Measurements from ENCODE around the gene PES1. TPM values are rescaled to one million over a fixed set of nuclear protein-coding genes. Genes with fewer than 3 reads are reported as not detected.

PES1 gene
- total RNA-seq, 4 donors from 2014 or later = 56.3 to 72.0 (median 65.8) TPM

GRCh38 chr22:30606455-30607299 is 15.0 kb upstream of the PES1 start, which contains the start of gene TCN2:
TCN2 (plus strand) TSS chr22:30607174; CDS start chr22:30607332, 158 bp downstream.
- in situ Hi-C loops (cut with MboI; ENCODE audit: low sequenced_read_pairs in 4 of 4) (no loop called here), intact Hi-C loops (cut with DNase I; ENCODE audit: low total_unique reads) (loop anchor here (1.0 to 2.0 kb wide), 2 partner anchors 15 to 28 kb away; partner anchors contain the start of genes PES1 and SLC35E4)
- Histone ChIP-seq H3K36me3 (peaks cover 0 to 5% of the 10 kb centered on the region in 2 donors), H3K9me3 (no peaks in the 10 kb centered on the region), H3K4me1 (peaks cover 28 to 31% of the 10 kb centered on the region in 2 donors), H3K27ac (peak within 1 kb of the TSS; percentile 53 to 87 (median 76)), H3K4me3 (peak within 1 kb of the TSS; percentile 68 to 84 (median 73)), H3K27me3 (no peaks in the 10 kb centered on the region)
- ATAC-seq = peak; percentile 87 to 88
- peak; percentile 19 to 31 for TF ChIP-seq POLR2A (IDR thresholded peaks at IDR 0.05)
- TF ChIP-seq CTCF (IDR thresholded peaks at IDR 0.05 in 4 of 5, conservative IDR thresholded peaks at IDR 0.05 in 1 of 5) = peak in 1 of 5 experiments; percentile 29
- peak; percentile 63 to 69 for DNase-seq

GRCh38 chr22:30605449-30606110 is 13.9 kb upstream of the PES1 start:
- peak in 1 of 2 donors; percentile 26 for DNase-seq
- TF ChIP-seq CTCF (IDR thresholded peaks at IDR 0.05 in 4 of 5, conservative IDR thresholded peaks at IDR 0.05 in 1 of 5) (peak; percentile 46 to 72 (median 58)), POLR2A (IDR thresholded peaks at IDR 0.05) (no peak)
- intact Hi-C loops (cut with DNase I; ENCODE audit: low total_unique reads) (loop anchor here (1.0 to 2.0 kb wide), 2 partner anchors 14 to 29 kb away; partner anchors contain the start of genes PES1 and SLC35E4), in situ Hi-C loops (cut with MboI; ENCODE audit: low sequenced_read_pairs in 4 of 4) (no loop called here)
- no peaks in the 10 kb centered on the region for H3K9me3 ChIP-seq
- H3K4me3 ChIP-seq = peak overlapping the region in 3 of 4 donors; percentile 68 to 84 (median 76)
- no peaks in the 10 kb centered on the region for H3K27me3 ChIP-seq
- peaks cover 28 to 31% of the 10 kb centered on the region in 2 donors for H3K4me1 ChIP-seq
- peak; percentile 31 to 53 for ATAC-seq
- peaks cover 0 to 5% of the 10 kb centered on the region in 2 donors for H3K36me3 ChIP-seq
- H3K27ac ChIP-seq = peak overlapping the region; percentile 53 to 87 (median 76)

GRCh38 chr22:30604723-30605122 is 13.0 kb upstream of the PES1 start:
- in situ Hi-C loops (cut with MboI; ENCODE audit: low sequenced_read_pairs in 4 of 4) (no loop called here), intact Hi-C loops (cut with DNase I; ENCODE audit: low total_unique reads) (no loop called here)
- ATAC-seq = no peak
- TF ChIP-seq POLR2A (IDR thresholded peaks at IDR 0.05) = no peak
- no peak for TF ChIP-seq CTCF (IDR thresholded peaks at IDR 0.05 in 4 of 5, conservative IDR thresholded peaks at IDR 0.05 in 1 of 5)
- no peak for DNase-seq
- no peaks in the 10 kb centered on the region for H3K27me3 ChIP-seq
- peaks cover 25 to 27% of the 10 kb centered on the region in 2 donors for H3K4me1 ChIP-seq
- H3K36me3 ChIP-seq = peaks cover 0 to 5% of the 10 kb centered on the region in 2 donors
- H3K27ac ChIP-seq = peak overlapping the region in 2 of 4 donors; percentile 9 to 77
- no peaks in the 10 kb centered on the region for H3K9me3 ChIP-seq
- H3K4me3 ChIP-seq = no peak overlapping the region

- ATAC-seq (no peak), DNase-seq (no peak)
- intact Hi-C loops (cut with DNase I; ENCODE audit: low total_unique reads) = no loop called here
- H3K27ac ChIP-seq = no peak overlapping the region
- peaks cover 0 to 5% of the 10 kb centered on the region in 2 donors for H3K36me3 ChIP-seq
- TF ChIP-seq CTCF (IDR thresholded peaks at IDR 0.05 in 4 of 5, conservative IDR thresholded peaks at IDR 0.05 in 1 of 5) = no peak
- no peak for TF ChIP-seq POLR2A (IDR thresholded peaks at IDR 0.05)
- in situ Hi-C loops (cut with MboI; ENCODE audit: low sequenced_read_pairs in 4 of 4) = no loop called here
- H3K27me3 ChIP-seq = no peaks in the 10 kb centered on the region
- no peak overlapping the region for H3K4me3 ChIP-seq
- H3K9me3 ChIP-seq = no peaks in the 10 kb centered on the region
- peaks cover 24% of the 10 kb centered on the region in 2 donors for H3K4me1 ChIP-seq
Measured at GRCh38 chr22:30603801-30604200, 12.1 kb upstream of the PES1 start.
